Right renal cortex interstitium (tissue), 3 donors: ENCODE results near the gene JPH2. TPM values are rescaled to one million over a fixed set of nuclear protein-coding genes. Genes with fewer than 3 reads are reported as not detected.
"Not testable (repeated sequence)": the region's sequence is repeated elsewhere in the genome, so short reads cannot be mapped to it uniquely, and the experiment has no call there.

ENCODE experiments used
- DNase-seq, 3 donors: peaks; one replicate each; pipeline ENCODE4 v3.0.0-alpha.2; 2013; ENCODE audit warnings: low read depth in 3 of 3, low spot score in 2 of 3
- polyA plus RNA-seq, 3 donors: library from polyadenylated mRNA; unstranded; fragments of 120-200 nt; gene quantifications; one replicate each; pipeline ENCODE4 v1.2.1, GENCODE V29; 2013; ENCODE audit not compliant: insufficient read length in 3 of 3

JPH2 gene
- polyA plus RNA-seq, 3 donors = 1.2 to 1.4 (median 1.4) TPM

DNA sequence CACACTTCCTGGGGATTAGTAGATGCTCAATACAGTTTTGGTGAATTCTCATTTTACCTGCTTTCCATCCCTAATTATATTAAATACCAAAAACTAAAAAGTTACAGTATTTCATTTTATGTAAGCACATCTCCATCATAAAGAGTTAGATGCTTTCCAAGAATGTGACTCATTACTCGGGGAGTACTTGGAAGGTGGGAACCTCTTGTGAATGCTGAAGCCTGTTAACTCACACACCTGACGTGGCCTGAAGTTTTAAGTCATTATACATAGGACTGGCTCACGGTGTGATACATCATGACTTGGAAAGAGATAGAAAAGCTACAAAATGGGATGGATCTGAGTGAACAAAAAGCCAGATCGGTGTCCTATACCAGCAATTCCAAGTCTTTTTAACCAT, 25.8 kb upstream of the JPH2 start:
- no peak for DNase-seq

DNA sequence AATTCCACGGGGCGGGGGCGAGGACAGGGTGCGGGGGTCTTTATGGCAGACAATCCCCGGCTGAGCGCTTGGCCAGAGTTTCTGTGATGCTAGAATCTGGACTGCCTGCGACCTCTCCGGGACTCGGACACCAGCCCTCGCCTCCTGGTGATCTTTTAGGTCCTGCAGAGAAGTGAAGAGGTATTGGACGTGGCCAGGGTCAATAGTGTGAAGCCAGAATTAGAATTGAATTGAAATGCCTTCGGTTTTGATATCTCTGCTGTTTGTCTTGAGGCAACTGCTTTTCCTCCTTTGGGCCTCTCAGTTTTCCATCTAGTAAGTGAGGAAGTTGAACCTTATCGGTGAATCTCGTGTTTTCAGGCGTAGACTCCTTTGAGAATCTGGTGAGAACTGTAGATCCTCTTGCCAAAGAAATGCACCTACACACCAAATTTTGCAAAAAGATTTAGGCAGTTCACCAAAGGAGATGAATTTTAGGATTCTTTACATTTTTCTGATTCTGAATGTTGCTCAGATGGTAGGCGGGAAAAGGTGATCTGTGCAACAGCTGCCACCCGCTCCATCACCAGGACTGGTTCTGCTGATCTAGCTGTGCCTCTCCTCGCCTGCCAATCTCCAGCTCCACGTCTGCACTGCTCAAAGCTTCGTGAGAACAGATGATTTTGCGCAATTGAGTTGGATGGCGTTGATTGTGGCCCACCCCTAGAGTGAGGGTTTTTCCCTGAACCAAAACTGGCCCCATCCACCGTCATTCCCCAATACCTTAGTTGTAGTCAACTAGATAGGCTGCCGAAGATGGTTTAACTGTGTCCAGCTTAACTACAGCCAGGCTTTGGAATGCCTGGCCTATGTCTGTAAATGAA, 24.4 kb upstream of the JPH2 start:
- DNase-seq = no peak

DNA sequence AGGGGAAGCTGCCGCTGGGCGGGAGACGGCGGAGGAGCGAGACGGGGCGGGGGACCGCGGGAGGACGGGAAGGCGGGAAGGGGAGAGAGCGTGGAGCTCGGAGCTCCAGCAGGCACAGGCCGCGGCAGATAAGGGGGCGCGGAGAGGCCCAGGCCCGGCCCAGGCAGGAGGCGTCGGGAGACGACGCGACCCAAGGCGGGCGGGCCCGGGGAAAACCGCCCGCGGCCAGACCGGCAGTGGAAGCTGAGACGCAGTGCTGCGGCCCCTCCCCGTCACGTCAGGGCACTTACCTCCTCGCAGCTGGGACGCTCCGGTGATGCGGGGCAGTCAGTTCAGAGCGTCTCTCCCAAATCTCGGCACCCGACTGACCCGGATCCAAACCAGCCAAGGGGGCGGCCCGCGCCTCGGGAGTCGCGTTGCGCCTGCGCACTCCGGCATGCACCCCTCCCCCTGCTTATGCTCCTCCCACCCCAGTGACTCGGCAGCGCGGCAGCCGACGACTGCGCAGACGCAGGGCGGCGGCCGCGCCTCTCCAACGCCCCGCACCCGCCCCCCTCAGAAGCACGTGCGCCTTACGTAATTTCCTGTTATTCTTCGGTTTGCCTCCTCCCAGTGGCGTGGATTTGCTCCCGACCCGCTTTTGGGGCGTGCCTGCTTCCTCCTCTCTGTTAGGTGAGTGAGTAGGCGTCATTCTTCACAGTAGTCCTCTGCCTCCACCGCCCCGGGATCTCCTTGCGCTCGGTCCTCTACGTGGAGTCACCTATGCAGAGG, 23.6 kb upstream of the JPH2 start, which contains the start of gene OSER1:
Gene OSER1 (minus strand): TSS at position 366 of the 771 bp plus-strand sequence. CDS start 3,814 bp downstream, outside the sequence.
- DNase-seq = peak; percentile 90 to 92 (median 92)

DNA sequence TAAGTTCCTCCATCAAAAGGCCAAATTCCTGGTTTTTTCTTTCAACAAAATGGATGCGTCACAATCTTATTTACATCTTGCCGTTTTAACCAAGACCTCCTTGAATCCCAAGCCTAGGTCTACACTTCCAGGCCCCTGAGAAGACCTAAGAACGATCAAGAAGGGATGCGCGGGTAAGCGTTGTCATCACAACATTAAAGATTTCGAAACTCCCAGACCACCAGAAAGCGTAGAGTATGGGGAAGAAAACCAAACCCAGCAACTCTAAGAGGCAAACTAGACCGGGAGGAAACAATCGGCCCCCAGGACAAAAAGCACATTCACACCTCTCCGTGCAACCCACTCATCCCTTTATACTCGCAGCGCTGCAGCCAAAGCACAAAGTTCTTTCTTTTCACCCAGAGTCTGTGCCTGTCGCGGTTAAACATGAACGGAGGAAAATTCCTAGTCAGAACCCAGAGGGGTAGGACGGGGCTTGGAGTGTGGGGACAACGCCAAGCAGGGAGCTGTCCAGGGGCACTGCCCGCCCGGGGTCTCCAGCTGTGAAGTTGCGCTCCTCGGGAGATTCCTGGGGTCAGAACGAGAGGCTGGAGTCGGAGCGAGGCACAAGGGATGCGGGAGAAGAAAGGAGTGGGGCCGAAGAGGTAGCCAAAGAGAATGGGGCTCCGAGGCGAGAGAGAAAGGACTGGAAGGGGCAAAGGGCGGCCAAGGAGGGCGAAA, 22.9 kb upstream of the JPH2 start:
- no peak for DNase-seq

DNA sequence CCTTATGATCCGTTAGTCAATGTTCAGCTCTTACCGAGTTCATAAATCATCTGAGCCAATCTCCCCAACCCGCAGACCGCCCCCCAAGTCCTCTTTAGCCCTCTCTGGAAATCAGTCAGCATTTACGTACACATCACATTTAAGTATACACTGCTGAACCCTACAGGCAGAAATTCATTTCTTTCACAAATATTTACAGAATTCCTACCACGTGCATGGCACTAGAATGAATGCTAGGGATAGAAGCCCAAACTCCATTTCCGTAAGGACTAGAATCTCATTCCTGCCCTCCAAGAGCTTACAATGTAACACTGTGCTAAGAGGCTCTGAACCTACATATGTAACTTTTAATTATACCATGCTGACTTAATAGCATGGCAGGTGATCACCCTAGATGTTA, 21.8 kb upstream of the JPH2 start:
- no peak for DNase-seq

DNA sequence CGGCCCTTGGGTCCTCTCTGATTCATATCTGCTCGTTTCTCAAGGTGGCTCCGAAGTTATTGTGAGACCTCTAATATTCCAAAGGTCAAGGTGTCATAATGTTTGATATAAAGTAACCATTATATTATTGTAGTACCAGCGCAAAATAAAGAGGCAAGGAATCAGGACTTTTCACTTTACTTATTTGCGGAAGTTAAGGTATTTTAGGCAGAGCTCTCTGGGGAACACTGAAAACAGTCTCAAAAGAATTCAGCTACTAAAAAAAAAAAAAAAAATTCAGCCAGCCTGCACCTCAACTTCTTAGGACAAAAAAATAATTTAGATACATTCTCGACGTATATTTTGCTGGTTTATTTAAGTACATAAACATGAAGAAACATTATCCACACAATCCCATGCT, 21.2 kb upstream of the JPH2 start:
- no peak for DNase-seq

DNA sequence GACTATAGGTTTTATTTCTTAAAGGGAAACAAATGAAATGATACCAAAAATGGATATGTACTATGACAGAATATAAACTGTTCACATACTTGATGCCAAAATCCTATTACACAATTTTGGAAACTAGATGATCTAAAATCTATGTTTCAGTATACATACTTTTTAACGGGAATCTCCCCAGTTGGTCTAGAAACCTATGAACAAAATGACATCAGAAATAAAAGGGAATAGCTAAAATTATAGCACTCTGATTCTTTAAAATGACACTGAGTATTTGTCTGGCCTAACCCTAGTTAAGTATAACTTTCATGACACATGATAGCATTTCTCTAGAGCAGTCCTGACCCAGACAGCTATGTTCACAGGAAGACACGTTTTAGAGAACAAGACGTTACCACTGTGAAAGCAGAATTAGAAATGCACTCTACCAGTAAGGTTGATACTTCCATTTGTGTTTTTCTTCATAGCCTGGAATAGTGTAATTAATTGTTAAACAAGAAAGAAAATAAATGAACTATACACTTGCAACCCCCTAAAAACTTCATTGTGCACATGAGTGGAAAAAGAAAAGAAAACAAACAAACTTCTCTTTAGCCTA, 20.2 kb upstream of the JPH2 start:
- no peak for DNase-seq

DNA sequence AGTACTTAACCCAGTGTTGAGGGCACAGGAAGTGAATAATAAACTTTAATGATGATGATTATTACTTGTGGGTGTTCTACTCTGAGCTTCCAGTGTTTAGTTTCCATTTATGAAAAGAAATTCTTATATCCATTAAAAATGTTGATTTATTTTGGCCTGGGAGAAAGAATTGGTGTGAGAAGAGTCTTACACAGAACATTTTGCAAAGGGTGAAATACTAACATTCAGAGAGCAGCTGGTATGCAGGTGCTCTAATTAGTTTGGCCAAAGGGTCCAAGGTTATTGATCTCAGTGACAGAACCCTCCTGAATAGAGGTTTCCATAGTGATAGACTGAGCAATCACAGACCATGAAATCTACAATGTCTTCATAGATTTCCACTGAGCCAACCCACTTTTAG, 19.1 kb upstream of the JPH2 start:
- DNase-seq = no peak

DNA sequence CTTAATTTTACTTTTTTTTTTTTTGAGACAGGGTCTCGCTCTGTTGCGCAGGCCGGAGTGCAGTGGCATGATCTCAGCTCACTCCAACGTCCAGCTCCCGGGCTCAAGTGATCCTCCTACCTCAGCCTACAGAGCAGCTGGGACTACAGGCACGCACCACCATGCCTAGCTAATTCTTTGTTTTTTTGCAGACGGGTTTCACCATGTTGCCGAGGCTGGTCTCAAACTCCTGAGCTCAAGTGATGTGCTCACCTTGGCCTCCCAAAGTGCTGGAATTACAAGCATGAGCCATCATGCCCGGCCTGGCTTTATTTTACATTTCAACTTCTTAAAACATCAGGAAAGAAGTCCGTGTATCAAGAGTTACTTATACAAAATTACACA, 17.8 kb upstream of the JPH2 start:
- DNase-seq = no peak

DNA sequence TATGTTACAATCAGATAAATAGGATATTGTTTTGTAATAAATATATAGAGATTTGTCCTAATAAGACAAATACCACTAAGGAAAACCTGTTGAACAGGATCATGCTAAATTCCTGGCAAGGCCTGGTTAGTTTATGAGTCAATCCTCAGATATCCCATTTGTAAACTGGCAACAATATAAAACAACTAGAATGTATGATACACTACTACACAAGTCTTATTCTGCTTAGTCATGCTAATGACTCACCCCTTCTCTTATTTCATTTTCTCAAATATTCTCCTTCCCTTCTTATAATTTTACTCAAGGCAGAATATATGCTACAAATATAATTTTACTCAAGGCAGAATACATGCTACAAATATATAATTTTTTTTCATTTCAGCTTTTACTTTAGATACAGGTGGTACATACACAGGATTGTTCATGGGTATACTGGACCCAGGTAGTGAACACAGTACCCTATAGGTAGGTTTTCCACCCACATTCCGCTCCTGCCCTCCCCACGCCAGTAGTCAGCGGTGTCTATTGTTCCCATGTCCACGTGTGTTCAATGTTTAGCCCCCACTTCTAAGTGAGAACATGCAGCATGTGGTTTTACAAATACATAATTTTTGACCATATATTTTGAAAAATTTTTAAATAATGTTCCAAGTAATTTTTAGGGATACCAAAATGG, 17.3 kb upstream of the JPH2 start:
- DNase-seq = no peak

DNA sequence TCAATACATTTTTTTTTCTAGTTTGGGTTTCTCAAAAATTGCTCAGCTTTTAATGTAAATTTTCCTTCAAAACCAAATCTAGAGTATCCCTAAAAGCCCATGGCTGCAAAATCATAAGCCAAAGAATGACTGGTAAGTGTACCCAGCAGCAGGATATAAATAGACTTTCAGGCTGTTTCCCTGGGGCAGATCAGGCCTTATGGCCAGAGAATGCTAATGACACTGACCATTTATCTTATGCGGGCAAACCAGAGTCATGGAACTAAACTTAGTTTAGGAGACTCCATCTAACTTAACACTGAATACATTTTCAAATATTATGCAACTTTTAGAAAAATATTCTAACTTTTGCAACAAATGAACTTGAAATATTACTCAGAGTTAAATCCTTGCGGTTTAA, 16.2 kb upstream of the JPH2 start:
- DNase-seq = no peak

DNA sequence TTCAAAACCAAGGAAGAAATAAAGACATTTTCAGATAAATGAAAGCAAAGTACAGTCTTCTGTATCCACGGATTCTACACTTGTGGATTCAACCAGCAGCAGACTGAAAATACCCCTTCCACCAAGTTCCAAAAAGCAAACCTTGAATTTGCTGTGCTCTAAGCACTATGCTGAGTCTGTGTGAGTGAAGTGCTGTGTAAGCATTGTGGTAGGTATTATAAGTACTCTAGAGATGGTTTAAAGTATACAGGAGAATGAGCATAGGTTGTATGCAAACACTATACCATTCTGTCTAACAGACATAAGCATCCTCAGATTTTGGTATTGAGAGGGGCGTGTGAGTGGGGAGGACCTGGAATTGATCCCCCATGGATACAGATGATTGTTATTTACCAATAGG, 14.0 kb upstream of the JPH2 start:
- DNase-seq = no peak

DNA sequence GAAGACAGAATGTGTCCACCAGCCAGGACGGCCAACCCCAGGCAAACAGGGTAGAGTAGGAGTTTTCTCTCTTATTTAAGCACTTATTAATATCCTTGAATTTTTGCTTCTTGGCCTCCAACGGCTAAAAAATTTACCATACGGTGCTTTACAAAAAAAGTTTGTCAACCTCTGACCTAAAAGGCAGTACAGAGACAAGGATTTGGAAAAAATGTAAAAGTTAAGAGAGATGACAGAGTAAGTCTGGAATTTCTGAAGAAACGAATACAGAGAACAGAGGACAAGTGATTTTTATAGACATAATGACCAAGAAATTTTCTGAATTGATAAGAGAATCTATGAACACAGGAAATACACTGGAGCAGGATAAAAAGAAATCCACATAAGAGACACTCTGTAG, 13.4 kb upstream of the JPH2 start:
- no peak for DNase-seq

DNA sequence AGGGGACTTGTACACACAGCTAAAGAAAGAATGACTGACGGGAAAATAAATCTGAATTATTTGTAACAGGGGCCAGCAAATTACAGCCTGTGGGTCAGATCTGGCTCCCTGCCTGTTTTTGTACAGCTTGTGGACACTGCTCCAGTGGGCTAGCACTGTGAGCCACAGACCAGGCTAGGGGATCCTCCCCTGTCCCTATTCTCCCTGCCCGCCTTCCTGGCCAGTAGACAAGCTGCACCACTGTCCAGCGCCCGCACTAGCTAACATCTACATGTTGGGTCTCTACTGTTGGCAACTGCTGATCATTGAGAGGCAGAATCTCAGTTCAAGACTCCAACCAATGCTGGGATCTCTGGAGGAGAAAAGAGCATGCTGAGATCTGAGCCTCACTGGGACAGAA, 12.9 kb upstream of the JPH2 start:
- DNase-seq = no peak

DNA sequence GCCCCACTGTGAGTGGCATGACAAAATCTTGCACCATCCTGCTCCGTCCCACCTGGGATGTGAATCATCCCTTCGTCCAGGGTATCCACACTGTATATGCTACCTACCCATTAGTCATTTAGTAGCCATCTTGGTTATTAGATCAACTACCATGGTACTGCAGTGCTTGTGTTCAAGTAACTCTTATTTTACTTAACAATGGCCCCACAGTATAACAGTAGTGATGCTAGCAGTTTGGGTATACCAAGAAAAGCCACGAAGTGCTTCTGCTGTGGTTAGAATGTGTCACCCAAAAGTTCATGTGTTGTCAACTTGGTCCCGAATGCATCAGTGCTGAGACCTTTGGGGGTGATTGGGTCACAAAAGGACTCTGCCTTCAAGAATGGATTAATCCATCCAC, 11.9 kb upstream of the JPH2 start:
- no peak for DNase-seq

DNA sequence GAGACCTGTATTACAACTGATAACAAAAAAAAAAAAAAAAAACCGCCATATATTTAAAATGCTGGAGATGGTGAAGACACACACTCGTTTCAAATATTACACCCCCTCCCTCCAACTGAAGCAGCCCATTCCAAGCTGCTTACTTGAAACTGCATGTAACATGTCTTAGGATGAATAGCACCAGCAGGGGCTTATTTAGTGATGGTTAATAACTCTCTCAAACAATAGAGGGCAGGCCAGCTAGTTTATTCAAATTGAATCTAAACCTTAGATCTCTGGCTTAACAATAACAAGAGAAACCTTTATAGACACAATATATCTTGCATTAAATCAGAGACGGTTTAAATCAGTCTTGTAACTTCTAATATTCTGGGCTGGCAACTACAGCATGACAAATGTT, 9.3 kb upstream of the JPH2 start:
- DNase-seq = no peak

DNA sequence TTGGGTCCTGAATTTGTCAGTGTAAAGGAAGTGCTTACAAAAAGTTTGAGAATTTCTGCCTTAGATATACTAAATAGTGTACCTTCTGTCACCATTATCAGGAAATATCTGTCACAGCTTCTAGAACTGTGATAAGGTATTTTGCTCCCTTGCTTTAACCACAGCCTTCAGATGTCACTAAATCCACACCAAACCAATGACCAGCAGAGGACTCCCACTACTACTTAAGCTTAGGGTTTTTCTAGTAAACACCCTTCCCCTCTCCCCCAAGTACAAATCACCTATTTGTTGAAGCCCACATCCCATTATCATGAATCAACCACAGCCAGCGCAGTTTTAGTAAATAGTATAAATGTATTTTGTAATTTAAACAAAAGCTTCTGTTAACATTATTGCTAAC, 8.6 kb upstream of the JPH2 start:
- DNase-seq = no peak

DNA sequence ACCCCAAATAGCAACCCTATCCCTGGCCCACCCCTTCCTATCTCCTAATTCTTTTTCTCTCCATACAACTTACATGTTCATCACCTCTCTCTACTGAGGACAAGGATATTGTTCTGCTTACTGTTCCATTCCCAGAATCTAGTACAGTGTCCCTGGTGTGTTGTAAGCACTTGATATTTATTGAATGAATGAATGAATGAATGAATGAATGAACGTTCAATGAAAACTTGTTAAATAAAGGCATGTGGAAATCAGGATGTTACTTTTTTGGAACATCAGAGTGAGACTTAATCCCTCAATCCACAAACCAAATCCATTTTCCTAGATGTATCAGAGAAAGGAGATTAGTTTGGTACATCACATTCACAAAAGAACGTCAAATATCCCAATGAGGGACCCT, 6.8 kb upstream of the JPH2 start:
- DNase-seq = no peak

DNA sequence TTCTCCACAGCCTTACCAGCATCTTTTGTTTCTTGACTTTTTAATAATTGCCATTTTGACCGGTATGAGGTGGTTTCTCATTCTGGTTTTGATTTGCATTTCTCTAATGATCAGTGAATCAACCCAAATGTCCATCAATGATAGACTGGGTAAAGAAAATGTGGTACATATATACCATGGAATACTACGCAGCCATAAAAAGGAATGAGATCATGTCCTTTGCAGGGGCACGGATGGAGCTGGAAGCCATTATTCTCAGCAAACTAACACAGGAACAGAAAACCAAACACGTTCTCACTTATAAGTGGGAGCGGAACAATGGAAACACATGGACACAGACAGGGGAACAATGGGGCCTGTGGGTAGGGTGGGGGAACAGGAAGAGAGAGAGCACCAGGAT, 4.7 kb upstream of the JPH2 start:
- not testable (repeated sequence) for DNase-seq

DNA sequence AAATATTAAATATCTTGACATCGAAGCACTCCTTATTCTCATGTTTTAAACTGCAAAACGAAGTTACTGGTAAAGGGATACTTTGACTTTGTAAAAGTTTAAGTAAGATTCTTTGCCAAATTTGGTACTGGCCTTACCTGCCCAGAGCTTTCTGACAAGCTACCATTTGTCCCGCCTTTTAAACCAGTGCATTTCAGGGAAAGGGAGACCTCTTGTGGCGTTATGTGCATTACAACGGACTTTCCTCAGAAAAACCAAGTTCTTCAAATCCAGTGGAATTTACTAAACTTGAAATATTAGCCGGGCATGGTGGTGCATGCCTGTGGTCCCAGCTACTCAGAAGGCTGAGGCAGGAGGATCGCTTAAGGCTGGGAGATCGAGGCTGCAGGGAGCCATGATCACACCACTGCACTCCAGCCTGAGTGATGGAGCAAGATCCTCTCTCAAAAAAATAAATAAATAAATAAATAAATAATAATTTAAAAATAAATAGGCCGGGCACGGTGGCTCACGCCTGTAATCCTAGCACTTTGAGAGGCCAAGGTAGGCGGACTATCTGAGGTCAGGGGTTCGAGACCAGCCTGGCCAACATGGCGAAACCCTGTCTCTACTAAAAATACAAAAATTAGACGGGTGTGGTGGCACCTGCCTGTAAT, 3.3 kb upstream of the JPH2 start:
- peak in 1 of 3 donors; percentile 74 for DNase-seq
